ENCODE measurements around the gene C1orf52. TPM values are rescaled to one million over a fixed set of nuclear protein-coding genes. Genes with fewer than 3 reads are reported as not detected.

The C1orf52 gene
- total and polyA plus RNA-seq, 9 donors = 10.7 to 24.6 (median 20.1) TPM

GRCh38 chr1:85237613-85238012 is 21.8 kb downstream of the C1orf52 start:
- WGBS, 3 donors = 63 to 83% (median 73%) methylated on average over 1 of the region's 1 CpG
- intact Hi-C loops (cut with DNase I) = loop anchor here in 1 of 4 donors (10.0 kb wide), 1 partner anchor 103 kb away; no protein-coding TSS in a partner anchor

GRCh38 chr1:85230305-85230977 is 29.0 kb downstream of the C1orf52 start:
- DNase-seq = no peak
- Histone ChIP-seq H3K4me1 (ENCODE audit: insufficient read depth) (peaks cover 2% of the 10 kb centered on the region), H3K36me3 (no peaks in the 10 kb centered on the region), H3K9me3 (no peaks in the 10 kb centered on the region), H3K27me3 (no peaks in the 10 kb centered on the region), H3K27ac (no peak overlapping the region), H3K4me3 (no peak overlapping the region)
- intact Hi-C loops (cut with DNase I) = loop anchor here in 1 of 4 donors (10.0 kb wide), 1 partner anchor 96 kb away; no protein-coding TSS in a partner anchor
- no peak for TF ChIP-seq CTCF (IDR thresholded peaks at IDR 0.05)
- no peak for TF ChIP-seq POLR2A (IDR thresholded peaks at IDR 0.05)
- TF ChIP-seq EP300 (IDR thresholded peaks at IDR 0.05) = no peak
- WGBS, 3 donors = 92 to 95% (median 93%) methylated on average over 8 of the region's 8 CpGs

More at GRCh38 chr1:85237613-85238012, 21.8 kb downstream of the C1orf52 start:
- H3K27me3 ChIP-seq = no peaks in the 10 kb centered on the region
- TF ChIP-seq POLR2A (IDR thresholded peaks at IDR 0.05) (no peak), EP300 (IDR thresholded peaks at IDR 0.05) (no peak), CTCF (IDR thresholded peaks at IDR 0.05) (no peak)
- H3K4me3 ChIP-seq = no peak overlapping the region
- no peak for DNase-seq
- H3K36me3 ChIP-seq = no peaks in the 10 kb centered on the region
- no peaks in the 10 kb centered on the region for H3K9me3 ChIP-seq
- peaks cover 1% of the 10 kb centered on the region for H3K4me1 ChIP-seq (ENCODE audit: insufficient read depth)
- no peak overlapping the region for H3K27ac ChIP-seq

- DNase-seq = no peak
- Histone ChIP-seq H3K4me1 (ENCODE audit: insufficient read depth) (peaks cover 3% of the 10 kb centered on the region), H3K36me3 (no peaks in the 10 kb centered on the region), H3K4me3 (no peak overlapping the region), H3K9me3 (no peaks in the 10 kb centered on the region), H3K27ac (no peak overlapping the region), H3K27me3 (no peaks in the 10 kb centered on the region)
- WGBS, 3 donors = 66 to 75% (median 73%) methylated on average over 6 of the region's 6 CpGs
- TF ChIP-seq CTCF (IDR thresholded peaks at IDR 0.05) (no peak), EP300 (IDR thresholded peaks at IDR 0.05) (no peak), POLR2A (IDR thresholded peaks at IDR 0.05) (no peak)
- intact Hi-C loops (cut with DNase I) = loop anchor here in 1 of 4 donors (10.0 kb wide), 1 partner anchor 95 kb away; no protein-coding TSS in a partner anchor
These were observed 29.8 kb downstream of the C1orf52 start for GRCh38 chr1:85229574-85230097.

- TF ChIP-seq CTCF (IDR thresholded peaks at IDR 0.05) = no peak
- TF ChIP-seq EP300 (IDR thresholded peaks at IDR 0.05) = no peak
- no peak overlapping the region for H3K4me3 ChIP-seq
- H3K27ac ChIP-seq = no peak overlapping the region
- intact Hi-C loops (cut with DNase I) = no loop called here
- no peak for DNase-seq
- no peaks in the 10 kb centered on the region for H3K27me3 ChIP-seq
- 1 to 77% (median 36%) methylated on average over 1 of the region's 1 CpG for WGBS, 3 donors
- H3K4me1 ChIP-seq (ENCODE audit: insufficient read depth) = peaks cover 4% of the 10 kb centered on the region
- H3K36me3 ChIP-seq = no peaks in the 10 kb centered on the region
- no peaks in the 10 kb centered on the region for H3K9me3 ChIP-seq
These were observed 30.5 kb downstream of the C1orf52 start for GRCh38 chr1:85228972-85229371.

All from ovary (tissue), 9 donors.